Measurements from ENCODE around the gene CRPPA. TPM values are rescaled to one million over a fixed set of nuclear protein-coding genes. Genes with fewer than 3 reads are reported as not detected.

Gene CRPPA
- polyA plus RNA-seq, 4 donors: 0.34 to 2.3 (median 0.45) TPM; not detected in 1

Other genes with a start within 250 kb of the CRPPA start
- 1 to 10 TPM in 2 of 4 donors, under 1 TPM in 2; 0.22 to 9.8 (median 0.73) TPM for gene SOSTDC1, start 44.2 kb upstream of the CRPPA start, polyA plus RNA-seq
- gene LRRC72, start 105.3 kb upstream of the CRPPA start, polyA plus RNA-seq: not detected
- 10 to 100 TPM; 13.9 to 37.9 (median 14.2) TPM for gene ANKMY2, start 224.2 kb upstream of the CRPPA start, polyA plus RNA-seq
- 10 to 100 TPM; 21.9 to 68.1 (median 45.6) TPM for gene BZW2, start 224.6 kb upstream of the CRPPA start, polyA plus RNA-seq